Superior temporal gyrus (tissue), 1 donor: ENCODE data around the gene MBLAC1.
"Not testable (repeated sequence)": the region's sequence is repeated elsewhere in the genome, so short reads cannot be mapped to it uniquely, and the experiment has no call there.

ENCODE experiments used
- DNase-seq: peaks from one replicate; pipeline ENCODE4 v3.0.0-alpha.2; 2016; ENCODE audit errors: extremely low spot score

Gene MBLAC1

DNA sequence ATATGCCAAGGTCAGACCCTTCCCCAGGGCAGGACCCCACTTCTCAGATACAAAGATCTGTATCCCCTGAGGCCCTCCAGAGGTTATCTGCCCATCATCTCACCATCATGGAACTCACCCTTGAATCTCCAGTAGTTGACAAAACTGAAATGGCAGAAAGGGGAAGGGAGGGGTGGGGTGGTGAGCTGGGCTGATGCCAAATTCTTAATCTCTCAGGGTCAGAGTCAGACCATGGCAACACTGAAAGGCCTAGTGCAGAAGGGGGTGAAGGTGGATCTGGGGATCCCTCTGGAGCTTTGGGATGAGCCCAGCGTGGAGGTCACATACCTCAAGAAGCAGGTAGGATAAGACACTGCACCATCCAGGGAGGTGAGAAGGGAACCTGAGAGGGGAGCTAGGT, 4.2 kb upstream of the MBLAC1 start:
- DNase-seq = no peak

DNA sequence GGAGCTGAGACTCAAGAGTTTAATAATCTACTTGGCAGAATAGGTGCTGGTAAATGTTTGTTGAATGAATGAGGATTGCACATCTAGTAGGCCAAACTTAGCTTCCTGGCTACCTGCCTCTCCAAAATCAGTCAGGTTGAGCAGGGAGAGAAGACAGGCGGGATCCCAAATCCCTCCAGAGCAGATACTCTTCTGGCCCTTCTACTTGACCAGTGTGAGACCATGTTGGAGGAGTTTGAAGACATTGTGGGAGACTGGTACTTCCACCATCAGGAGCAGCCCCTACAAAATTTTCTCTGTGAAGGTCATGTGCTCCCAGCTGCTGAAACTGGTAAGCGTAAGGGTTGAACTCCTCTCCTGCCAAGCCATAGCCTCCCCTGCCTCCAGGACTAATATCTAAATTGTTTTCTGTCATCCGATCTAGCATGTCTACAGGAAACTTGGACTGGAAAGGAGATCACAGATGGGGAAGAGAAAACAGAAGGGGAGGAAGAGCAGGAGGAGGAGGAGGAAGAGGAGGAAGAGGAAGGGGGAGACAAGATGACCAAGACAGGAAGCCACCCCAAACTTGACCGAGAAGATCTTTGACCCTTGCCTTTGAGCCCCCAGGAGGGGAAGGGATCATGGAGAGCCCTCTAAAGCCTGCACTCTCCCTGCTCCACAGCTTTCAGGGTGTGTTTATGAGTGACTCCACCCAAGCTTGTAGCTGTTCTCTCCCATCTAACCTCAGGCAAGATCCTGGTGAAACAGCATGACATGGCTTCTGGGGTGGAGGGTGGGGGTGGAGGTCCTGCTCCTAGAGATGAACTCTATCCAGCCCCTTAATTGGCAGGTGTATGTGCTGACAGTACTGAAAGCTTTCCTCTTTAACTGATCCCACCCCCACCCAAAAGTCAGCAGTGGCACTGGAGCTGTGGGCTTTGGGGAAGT, 2.2 kb upstream of the MBLAC1 start:
- no peak for DNase-seq

DNA sequence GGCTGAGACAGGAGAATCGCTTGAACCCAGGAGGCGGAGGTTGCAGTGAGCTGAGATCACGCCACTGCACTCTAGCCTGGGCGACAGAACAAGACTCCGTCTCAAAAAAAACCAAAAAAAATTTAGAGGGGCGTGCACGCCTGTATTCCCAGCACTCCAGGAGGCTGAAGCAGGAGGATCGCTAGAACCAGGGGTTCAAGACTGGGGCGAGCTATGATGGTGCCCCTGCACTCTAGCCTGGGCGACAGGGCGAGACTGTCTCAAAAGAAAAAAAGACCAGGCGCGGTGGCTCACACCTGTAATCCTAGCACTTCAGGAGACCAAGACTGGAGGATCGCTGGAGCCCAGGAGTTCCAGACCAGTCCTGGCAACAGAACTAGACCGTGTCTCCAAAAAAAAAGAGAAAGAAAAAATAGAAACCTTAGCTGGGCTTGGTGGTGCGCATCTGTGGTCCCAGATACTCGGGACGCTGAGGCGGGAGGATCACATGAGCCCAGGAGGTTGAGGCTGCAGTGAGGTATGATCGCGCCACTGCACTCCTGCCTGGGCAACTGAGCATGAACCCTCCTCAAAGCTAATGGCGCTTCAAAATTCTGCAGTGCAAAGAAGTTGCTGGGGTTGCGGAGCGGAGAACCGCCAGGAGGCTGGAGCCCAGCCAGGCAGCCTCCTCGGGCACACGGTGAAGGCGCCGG, 382 bp upstream of the MBLAC1 start:
- no peak for DNase-seq

DNA sequence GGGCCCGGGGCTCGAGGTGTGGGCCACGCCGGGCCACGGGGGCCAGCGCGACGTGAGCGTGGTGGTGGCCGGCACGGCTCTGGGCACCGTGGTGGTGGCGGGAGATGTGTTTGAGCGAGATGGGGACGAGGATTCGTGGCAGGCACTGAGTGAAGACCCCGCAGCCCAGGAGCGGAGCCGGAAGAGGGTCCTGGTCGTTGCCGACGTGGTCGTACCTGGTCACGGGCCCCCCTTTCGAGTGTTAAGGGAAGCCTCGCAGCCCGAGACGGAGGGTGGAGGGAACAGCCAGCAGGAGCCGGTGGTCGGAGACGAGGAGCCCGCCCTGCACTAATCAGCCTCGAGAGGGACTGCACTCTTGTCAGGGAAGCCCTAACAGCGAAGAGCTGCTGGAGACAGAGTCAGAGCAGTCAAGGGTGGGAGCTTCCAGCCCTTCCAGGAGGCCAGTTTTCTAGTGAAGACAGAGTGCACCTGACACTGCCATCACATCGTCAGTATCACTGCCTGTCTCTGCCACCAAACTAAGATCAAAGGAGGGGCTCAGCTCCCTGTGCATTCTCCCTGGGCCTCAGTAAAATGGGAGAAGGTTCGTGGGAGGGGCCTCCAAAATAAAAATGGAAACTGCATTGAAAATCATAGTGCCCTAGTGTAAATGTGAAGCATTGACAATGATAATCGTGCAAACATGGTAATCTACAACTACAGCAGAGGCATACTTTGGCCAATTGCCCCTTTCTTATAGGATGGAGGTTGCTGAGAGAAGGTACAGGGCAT, 1.3 kb downstream of the MBLAC1 start:
- DNase-seq = no peak

DNA sequence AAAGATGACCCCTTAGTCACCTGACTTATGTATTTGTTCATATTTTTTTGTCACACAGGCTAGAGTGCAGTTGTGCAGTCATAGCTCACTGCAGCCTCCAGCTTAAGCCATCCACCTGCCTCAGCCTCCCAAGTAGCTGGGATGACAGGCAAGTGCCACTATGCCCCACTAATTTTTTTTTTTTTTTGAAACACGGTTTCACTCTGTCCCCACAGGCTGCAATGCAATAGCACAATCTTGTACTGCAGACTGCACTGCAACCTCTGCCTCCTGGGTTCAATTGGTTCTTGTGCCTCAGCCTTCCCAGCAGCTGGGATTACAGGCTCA, 1.8 kb downstream of the MBLAC1 start:
- DNase-seq = no peak

DNA sequence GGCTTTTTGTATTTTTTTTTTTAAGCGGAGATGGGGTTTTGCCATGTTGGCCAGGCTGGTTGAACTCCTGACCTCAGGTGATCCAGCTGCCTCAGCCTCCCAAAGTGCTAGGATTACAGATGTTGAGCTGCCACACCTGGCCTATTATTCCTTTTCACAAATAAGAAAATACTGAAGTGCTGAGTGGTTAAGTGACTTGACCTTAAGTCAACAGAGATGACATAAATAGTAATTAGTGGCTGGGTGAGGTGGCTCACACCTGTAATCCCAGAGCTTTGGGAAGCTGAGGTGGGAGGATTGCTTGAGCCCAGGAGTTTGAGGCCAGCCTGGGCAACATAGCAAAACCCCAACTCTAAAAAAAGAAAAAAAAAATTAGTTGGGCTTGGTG, 3.4 kb downstream of the MBLAC1 start:
- not testable (repeated sequence) for DNase-seq

DNA sequence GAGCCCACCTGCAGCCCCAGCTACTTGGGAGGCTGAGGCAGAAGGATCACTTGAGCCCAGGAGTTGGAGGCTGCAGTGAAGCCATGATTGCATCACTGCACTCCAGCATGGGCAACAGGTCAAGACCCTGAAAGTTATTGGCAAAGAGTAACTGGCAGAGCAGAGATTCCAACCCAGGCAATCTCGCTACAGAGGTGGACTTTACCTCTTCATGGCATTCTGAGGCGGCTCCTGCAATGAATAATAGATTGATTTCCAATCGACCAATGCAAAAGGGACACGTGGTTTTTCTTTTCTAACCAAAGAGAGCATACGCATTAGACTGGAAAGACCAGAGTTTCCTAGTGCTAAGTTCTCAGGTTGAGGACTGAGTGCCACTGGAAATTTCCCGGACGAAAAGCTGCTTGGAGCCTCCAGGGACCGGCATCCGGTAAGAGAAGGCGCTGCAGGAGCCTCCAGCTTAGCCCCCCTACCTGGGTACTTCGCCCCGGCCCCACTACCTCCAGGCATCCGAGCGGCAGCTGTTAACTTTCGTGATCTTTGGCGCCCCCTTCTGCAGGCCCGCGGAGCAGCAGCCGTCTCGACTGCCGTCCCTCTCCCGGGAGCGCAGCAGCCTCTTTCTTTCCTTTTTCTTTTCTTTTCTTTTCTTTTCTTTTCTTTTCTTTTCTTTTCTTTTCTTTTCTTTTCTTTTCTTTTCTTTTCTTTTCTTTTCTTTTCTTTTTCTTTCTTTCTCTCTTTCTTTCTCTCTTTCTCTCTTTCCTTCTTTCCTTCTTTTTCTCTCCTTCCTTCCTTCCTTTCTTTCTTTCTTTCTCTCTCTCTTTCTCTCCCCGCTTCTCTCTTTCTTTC, 4.1 kb downstream of the MBLAC1 start:
- DNase-seq = peak; percentile 83

DNA sequence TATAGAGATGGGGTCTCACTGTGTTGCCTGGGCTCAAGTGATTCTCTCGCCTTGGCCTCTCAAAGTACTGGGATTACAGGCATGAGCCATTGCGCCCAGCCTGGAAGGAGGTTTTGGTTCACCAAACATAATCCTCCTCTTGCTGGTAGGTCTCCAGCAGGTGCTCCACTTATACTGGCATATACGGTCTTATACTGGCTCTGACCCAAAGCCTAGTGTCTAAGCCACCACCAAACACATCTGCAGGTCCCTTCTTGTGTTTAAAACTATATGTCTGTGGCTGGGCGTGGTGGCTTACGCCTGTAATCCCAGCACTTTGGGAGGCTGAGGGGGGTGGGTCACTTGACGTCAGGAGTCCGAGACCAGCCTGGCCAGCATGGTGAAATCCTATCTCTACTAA, 5.4 kb downstream of the MBLAC1 start:
- DNase-seq = no peak

DNA sequence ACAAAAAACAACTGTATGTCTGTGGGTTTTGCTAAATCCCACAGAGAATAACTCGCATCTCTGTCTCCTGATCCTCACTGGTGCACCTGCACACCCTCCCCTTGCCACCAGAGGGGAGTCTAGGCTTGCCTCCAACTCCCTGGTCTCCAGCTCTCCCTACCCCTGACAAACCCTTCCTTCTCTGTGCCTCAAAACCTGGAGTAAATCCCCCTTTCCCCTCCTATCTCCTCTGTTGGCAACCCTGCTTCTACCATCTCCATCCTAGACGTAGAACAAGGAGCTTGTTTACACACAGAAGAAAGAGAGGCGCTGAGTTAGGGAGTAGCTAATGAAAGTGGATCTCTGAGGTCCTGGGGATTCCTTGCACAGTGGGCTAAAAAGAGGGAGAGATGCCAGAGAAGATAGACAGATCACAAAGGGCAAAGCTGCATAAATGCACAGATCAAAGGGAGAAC, 6.0 kb downstream of the MBLAC1 start:
- peak; percentile 52 for DNase-seq

DNA sequence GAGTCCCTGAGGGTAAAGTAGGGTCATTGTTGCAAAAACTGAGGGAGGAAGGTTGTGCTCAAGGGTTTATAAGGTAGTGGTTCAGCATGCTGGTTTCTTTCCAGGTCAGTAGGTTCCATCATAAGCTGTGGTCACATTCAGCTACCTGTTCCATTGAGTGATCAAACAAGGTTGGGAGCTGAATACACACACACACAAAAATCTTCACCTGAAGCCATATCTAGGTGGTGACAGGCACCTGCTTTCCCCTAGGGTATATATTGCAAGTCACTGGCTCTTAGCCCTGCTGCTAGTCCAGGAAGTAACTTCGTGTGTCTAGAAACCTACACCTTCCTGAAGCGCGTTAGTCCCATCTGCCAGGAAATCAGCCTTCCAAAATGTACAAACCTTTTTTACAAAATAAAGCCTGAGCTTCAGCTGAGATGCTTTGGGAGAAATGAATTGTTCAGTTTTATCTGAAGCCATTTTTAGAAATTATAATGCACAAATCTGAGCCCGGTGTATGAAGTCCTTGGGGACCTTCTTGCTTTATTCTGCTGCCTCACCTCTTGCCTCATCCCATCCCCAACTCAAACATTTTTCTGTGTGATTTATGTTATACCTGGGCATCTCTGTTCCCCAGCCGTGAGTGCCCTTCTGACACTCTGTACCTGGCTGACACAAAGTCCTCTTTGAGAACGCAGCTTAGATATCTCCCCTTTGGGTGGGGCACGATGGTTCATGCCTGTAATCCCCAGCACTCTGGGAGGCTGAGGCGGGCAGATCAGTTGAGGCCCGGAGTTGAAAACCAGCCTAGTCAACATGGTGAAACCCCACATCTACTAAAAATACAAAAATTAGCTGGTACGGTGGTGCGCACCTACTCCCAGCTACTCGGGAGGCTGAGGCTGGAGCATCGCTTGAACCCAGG, 11.3 kb downstream of the MBLAC1 start:
- no peak for DNase-seq

DNA sequence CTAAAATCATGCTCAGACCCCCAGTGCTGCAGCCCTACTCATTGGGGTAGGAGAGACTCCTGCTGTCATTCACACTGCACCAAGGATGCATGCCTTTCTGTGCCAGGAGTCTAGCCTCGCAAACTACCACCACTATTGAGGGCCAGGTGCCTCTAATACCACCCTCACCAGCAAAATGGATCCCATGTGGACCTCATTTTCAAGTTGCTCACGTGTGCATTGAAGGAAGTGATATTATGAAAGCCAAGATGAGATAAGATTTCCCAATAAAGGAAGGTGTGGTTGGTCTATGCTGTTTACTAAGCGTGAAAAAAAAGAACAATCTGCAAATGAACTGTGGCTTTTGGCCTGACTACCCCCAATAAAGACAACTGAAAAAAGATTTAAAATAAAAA, 14.8 kb downstream of the MBLAC1 start:
- no peak for DNase-seq

DNA sequence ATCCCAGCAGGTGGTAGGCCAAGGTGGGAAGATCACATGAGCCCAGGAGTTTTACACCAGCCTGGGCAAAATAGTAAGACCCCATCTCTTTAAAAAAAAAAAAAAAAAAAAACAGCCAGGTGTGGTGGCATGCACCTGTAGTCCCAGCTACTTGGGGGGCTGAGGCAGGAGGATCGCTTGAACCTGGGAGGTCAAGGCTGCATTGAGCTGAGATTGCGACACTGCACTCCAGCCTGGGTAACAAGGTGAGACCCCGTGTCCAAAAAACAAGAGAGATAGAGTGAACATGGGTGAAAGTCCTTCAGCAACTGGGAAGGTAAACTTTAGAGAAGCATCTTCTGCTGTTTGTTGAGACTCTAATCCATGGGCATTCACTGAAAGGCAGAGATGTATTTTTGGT, 15.7 kb downstream of the MBLAC1 start:
- no peak for DNase-seq

DNA sequence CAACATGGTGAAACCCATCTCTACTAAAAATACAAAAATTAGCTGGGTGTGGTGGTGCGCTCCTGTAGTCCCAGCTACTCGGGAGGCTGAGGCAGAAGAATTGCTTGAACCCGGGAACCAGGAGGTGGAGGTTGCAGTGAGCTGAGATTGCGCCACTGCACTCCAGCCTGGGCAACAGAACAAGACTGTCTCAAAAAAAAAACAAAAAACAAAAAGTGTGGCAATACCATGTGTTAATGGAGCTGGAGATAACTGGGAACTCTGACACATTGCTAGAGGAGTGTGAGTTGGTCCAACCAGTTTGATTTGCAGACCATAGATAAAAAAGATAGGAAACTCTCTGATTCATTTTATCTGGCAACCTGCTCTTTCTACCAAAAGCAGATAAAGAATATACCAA, 19.6 kb downstream of the MBLAC1 start:
- DNase-seq = not testable (repeated sequence)

DNA sequence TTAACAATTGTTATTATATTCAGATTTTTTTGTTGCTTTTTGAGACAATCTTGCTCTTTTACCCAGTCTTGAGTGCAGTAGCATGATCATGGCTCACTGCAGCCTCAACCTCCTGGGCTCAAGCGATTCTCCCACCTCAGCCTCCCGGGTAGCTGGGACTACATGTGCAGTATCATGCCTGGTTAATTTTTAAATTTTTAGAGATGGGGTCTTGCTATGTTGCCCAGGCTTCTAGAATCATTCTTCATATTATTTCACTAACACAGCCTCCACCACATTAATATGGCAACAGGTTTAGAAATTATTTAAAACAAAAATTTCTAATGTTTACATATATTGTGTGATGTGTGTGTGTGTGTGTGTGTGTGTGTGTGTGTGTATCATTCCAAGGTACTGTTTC, 20.5 kb downstream of the MBLAC1 start:
- no peak for DNase-seq

DNA sequence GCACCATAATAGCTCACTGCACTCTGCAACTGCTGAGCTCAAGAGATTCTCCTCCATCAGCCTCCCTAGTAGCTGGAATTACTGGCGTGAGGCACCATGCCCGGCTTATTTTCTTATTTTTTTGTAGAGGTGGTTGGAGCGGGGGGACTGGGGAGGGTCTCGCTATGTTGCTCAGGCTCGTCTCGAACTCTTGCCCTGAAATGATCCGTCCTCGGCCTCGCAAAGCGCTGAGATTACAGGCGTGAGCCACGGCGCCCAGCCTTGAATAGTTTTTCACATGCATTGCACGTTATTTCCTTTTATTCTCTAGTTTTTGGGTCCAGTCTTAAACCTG, 21.4 kb downstream of the MBLAC1 start:
- DNase-seq = no peak

DNA sequence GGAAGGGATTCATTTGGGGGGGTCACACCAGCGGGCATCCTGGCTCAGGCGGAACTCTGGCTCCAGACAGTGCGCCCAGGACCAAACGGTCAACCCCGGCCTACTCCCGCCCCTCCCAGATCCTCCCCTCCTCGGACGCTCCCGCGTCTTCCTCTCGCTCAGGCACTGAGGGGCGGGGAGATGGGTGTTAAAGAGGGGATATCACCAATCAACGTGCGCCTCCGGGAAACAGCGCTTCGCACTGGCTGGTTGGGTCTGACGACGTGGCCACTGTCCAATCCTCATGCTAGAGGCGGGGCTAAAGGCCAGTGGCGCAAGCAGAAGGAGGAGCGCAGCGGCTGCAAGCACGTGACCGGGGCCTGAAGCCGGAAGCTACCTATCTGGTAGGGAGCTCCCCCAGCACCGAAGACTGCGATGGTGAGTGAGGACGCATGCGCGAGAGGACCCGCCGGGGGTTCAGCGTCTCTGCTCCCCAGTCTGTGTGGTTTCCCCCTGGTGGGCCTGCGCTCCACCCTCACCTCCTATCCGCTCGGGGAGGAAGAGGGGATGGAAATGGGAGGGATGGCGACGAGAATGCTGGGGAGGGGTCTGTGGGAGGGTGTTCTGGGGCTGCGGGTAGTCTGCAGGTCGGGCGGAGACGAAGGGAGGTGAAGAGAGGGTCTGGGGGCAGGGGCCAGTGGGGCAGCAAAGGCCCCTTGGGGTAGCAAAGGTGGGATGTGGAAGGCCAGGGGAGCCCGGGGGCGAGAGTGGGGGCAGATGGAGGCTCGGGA, 22.0 kb downstream of the MBLAC1 start, which contains the start of gene LAMTOR4:
Gene LAMTOR4, plus strand, starts transcription at position 360 of the 770 bp plus-strand sequence. Its CDS starts 55 bp downstream, at position 415.
- peak; percentile 100 for DNase-seq

DNA sequence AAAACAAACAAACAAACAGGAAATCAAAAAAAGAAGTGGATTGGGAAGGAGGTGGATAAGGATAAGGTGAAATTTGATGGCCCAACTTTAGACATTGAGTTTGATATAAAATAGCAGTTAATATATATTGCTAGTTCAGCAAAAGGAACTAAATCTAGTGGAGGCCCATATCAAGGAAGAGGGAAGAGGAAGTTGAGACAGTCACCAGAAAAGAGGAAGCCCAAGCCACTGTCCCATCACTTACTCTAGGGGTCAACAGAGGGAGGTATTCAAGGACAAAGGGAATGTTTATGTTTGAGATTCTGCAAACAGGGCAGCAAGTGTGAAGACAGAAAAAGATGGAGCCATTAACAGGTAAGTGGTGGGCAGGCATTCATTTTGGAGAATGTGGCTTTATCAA, 25.6 kb downstream of the MBLAC1 start:
- DNase-seq = no peak

DNA sequence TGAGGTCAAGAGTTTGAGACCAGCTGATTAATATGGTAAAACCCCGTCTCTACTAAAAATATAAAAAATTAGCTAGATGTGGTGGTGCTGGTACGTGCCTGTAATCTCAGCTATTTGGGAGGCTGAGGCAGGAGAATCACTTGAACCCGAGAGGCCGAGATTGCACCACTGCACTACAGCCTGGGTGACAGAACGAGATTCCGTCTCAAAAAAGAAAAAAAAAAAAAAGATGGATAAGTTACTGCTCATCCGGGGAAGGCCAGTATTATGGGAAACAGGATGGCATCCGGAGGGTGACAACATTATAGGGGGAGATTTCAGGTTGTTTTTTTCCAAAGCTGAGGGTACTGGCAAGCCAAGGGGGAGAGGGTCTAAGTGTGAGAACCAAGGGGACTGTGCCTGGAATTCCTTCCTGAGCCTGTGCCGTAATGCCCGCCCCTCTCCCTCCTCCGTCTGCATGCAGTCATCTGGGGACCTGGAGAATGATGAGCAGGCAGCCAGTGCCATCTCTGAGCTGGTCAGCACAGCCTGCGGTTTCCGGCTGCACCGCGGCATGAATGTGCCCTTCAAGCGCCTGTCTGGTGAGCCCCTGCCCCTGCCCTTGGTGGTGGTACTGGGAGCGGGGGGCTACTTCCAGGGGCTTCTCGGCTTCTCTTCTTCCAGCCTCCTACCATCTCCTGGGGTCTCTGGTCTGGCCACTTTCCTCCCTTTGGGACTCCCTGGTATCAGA, 26.3 kb downstream of the MBLAC1 start:
- no peak for DNase-seq
